Measurements from ENCODE around the gene HAUS5. TPM values are rescaled to one million over a fixed set of nuclear protein-coding genes. Genes with fewer than 3 reads are reported as not detected.

Gene HAUS5
- total RNA-seq, 1 donor from 2014 or later: 4.8 TPM

DNA sequence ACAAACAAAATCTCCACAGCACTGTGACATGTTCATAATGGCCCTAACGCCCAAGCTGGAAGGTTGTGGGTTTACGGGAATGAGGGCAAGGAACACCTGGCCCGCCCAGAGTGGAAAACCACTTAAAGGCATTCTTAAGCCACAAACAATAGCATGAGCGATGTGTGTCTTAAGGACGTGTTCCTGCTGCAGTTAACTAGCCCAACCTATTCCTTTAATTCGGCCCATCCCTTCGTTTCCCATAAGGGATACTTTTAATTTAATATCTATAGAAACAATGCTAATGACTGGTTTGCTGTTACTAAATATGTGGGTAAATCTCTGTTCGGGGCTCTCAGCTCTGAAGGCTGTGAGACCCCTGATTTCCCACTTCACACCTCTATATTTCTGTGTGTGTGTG is 5.4 kb upstream of the HAUS5 start:
- DNase-seq (ENCODE audit: low read depth): peak; percentile 43

DNA sequence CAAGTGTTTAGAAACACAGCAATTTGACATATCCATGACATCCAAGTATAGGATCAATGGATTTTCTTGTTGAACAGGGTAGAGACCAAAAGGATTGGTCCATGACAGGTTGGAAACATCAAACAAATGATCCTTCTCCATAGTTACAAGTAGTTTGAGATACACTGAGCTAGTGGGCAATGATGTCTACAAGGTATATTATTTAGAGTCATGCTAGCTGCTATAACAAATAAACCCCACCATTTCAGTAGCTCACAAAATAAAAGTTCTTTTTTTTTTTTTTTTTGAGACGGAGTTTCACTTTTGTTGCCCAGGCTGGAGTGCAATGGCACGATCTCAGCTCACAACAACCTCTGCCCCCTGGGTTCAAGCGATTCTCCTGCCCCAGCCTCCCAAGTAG is 4.9 kb upstream of the HAUS5 start:
- DNase-seq (ENCODE audit: low read depth): no peak

DNA sequence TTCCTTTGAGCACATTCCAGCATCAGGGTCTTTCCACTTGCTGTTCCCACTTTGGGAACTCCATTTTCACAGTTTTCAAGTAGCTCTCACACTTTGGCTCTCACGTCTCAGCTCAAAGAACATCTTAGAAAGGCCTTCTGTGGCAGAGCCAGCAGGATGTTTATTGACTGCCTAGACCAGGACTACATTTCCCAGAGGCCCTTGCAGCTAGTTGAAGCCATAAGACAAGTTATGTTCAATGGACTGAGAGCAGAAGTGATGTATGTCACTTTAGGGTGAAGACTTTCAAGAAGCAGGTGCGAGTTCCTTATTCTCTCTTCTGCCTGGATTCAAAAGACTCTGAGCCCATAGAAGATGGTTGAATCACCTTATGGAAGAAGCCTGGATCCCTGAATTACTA is 4.3 kb upstream of the HAUS5 start:
- no peak for DNase-seq (ENCODE audit: low read depth)

DNA sequence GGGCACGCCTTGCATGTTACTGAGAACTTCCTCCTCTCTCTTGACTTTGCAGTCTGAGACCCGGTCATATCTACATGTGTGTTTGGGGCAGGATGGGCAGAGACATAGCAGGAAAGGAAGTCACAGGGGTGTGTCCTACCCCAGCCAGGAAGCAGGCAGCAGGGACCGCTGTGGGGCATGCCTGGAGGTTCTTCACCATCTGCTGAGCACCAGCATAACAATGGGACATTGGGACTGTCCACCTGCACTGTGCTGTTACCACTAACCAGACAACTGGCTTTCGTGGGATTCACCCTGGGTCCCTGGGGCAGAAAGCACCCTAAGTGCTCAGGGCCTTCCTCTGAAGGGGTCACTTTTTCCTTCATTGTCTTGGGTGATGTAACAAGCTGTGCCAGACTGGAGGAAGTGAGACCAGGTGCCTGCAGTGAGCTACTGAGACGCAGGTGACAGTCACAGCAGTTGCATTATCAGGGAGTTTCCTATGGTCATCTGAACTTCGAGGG is 2.6 kb upstream of the HAUS5 start:
- no peak for DNase-seq (ENCODE audit: low read depth)

DNA sequence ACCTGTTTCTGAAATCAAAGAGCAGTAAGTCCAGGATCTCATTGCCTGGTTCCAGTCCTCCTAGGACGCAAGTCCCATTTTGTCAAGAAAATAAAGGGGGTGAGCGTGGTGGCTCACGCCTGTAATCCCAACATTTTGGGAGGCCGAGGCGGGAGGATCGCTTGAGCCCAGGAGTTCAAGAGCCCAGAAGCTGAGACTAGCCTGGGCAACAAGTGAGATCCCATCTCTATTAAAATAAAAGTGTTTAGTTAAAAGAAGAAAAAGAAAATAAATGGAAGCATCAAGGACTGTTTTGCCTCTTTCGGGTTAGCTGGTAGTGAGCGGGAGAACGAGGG is 344 bp upstream of the HAUS5 start:
- no peak for DNase-seq (ENCODE audit: low read depth)

DNA sequence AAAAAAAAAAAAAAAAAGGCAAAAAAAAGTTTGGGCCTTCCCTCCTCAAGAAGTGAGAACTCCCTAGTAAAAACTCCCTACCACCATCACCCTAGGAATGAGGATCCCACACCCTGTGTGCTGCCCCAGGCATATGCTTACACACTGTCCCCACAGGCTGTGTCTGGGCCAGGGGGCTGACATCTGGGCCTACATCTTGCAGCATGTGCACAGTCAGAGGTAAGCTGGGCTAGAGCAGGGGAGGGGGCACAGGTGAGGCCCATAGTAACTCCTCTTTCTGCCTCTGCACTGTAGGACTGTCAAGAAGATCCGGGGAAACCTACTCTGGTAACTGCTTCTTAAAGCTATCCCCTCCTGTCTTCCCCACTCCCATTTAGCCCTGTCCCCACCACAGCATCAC is 1.0 kb downstream of the HAUS5 start:
- no peak for DNase-seq (ENCODE audit: low read depth)

DNA sequence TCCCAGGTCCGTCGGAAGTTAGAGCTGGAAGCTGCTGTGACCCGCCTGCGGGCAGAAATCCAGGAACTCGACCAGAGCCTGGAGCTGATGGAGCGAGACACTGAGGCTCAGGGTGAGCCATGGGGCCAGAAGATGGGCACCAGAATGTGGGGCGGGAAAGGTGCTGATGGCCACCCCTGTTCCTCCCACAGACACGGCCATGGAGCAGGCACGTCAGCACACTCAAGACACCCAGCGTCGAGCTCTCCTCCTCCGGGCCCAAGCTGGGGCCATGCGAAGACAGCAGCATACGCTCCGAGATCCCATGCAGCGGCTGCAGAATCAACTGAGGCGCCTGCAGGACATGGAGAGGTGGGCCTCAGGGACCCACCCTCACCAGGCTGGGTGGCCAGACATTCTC is 2.5 kb downstream of the HAUS5 start:
- no peak for DNase-seq (ENCODE audit: low read depth)

DNA sequence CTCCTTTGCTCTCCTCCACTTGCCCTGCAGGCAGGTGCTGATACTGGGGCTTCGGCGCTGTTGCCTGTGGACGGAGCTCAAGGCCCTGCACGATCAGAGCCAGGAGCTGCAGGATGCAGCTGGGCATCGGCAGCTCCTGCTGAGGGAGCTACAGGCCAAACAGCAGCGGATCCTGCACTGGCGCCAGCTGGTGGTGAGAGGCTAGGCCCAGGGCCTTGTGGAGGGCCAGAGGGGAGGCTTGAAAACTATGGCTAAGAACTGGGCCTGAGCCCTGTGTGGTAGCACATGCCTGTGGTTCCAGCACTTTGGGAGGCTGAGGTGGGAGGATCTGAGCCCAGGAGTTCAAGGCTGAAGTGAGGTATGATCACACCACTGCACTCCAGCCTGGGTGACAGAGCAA is 6.3 kb downstream of the HAUS5 start:
- no peak for DNase-seq (ENCODE audit: low read depth)

DNA sequence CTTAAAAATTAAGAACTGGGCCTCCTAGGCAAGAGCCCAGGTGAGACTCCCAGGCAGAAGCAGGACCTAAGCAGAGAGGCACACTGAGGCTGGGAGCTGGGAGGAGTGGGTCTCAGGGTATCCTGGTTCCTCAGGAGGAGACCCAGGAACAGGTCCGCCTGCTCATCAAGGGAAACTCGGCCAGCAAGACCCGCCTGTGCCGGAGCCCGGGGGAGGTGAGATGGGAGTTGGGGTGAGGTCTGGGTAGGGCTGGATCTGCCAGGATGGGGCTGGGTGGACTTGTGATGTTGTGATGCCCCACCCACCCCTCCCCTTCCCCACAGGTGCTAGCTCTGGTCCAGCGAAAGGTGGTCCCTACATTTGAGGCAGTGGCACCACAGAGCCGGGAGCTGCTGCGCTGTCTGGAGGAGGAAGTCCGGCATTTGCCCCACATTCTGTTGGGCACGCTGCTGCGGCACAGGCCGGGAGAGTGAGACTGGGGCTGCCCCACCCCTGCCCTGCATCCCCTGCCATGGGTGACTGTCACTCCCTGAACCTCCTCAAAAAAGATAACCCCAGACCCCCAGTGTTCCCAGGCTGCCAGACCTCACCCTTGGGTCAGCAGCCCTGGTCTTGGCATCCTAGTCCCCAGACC is 6.9 kb downstream of the HAUS5 start:
- no peak for DNase-seq (ENCODE audit: low read depth)

DNA sequence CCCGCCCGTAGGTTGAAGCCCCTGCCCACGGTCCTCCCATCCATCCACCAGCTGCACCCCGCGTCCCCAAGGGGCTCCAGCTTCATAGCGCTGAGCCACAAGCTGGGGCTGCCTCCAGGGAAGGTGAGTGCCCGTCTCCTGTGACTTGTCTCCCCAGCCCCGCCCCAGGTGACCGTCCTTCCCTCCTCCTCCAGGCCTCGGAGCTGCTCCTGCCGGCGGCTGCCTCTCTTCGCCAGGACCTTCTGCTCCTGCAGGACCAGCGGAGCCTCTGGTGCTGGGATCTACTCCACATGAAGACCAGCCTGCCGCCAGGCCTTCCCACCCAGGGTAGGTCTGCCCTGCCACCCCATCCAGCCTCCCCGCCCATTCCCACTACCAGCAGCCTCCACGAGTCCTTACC is 7.5 kb downstream of the HAUS5 start:
- no peak for DNase-seq (ENCODE audit: low read depth)

DNA sequence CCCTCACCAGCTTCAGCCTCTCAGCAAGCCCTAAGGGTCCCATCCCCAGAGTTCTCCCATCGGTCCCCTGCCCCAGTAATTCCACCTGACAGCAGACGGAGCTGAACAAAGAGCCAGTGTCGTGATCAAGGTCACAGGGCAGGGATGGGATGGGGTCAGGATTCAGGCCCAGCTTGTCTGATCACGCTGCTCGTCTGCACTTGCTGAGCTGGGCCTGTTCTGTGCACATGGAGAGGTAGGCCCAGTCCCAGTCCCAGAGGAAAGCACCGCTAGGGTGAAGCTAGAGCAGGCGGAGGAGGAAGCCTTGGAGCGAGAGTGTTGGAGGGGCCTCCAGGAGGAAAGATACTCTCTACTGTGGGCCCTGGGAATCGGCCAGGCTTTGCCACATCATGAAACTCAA is 9.2 kb downstream of the HAUS5 start:
- no peak for DNase-seq (ENCODE audit: low read depth)

DNA sequence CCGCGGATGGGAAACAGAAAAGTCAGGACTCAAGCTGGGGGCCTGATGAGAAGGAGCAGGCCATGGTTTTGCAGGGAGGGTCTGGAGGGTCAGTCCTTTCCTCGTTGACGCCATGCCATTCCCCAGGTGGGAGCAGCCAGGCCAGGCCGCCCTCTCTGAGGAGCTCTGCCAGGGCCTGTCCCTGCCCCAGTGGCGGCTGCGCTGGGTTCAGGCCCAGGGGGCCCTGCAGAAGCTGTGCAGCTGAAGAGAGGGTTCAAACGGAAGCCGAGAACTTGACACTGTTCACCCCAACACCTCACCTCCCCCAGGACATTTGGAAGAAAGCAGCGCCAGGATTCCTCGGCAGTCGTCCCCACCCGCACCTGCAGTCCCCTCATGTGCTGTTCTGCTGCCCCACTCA is 10.2 kb downstream of the HAUS5 start:
- DNase-seq (ENCODE audit: low read depth): no peak

DNA sequence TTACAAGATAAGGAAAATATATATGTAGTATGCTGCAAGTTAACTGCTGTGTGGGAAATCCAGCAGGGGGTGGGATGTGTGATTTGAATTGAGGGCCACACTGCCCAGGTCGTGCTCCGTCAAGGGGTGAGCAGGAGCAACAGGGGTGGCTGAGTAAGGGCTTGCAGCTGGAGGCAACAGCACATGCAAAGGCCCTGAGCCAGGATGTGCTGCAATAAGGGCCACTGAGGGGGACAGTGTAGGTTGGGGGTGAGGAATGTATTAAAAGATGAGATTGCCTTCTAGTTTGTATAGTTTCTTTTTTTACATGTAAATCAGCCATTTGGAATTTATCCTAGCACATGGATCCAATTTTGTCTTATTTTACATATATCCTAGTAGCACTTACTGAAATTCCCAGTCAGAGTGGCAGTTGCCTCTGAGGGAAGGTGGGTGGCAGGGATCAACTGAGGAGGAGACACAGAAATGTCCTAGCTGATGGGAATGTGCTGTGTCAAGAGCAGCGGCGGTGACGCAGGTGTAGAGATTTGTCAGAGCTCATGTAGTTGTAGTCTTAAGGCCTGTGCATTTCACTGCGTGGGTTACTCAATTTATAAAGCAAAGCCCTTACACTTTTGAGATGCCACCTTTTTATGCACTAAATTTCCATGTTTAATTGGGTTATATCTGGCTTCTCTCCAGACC is 10.9 kb downstream of the HAUS5 start:
- no peak for DNase-seq (ENCODE audit: low read depth)

DNA sequence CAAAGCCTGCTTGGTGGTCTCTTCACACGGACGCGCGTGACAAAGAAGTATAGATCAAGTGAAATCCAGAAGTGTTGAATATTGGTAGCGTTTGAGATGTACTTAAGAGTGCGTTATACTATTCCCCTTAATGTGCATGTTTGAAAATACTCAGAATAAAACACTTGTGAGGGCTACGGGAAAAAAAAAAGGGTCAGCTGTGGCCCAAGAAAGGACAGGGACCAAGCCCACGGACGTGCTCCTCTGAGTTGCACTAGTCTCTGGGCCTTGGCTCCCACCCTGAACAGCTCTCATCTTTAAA is 15.7 kb downstream of the HAUS5 start:
- no peak for DNase-seq (ENCODE audit: low read depth)

DNA sequence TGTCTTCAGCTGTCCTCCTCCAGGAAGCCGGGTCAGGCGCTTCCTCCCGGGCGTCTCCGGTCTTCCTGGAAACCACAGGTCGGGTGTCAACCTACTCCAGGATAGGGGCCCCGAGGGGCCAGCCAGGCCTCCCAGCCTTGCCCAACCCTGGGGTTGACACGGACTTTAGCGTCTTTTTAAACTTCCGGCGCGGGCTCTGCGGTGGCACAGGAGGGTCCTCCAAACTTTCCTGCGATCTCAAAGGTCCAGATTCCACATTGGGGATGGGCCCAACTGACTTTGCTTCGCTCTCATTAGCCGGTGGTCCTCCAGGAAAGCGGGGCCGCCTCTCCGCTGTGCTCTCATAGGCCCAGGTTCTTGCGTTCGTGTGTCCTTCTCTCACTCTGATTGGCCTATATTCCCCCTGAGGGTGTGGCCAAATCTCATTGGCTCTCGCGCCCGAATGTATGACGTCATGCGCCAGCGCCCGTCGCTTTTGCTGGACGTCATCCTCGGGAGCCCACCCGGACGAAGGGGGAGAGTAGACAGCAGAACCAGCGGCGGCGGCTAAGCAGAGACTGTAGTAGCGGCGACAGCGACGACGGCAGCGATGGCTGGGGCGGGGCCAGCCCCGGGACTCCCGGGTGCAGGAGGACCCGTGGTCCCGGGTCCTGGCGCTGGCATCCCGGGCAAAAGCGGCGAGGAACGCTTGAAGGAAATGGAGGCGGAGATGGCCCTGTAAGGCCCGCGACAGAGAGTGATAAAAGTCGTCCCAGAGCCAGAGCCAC is 16.2 kb downstream of the HAUS5 start, which contains the start of gene RBM42:
RBM42 (plus strand) TSS at position 472 of the 767 bp plus-strand sequence; CDS start at position 590, 118 bp downstream.
- peak; percentile 100 for DNase-seq (ENCODE audit: low read depth)

DNA sequence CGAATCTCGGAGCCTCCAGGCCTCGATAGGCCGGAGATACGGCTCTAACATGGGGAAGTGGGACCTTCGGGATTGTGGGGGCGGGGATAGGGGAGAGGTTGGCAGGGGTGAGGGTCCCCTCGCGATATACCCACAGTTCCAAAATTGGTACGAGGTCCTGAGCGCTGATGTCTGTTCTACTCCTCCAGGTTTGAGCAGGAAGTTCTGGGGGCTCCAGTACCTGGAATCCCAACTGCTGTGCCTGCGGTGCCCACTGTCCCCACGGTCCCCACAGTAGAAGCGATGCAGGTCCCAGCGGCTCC is 16.7 kb downstream of the HAUS5 start:
- DNase-seq (ENCODE audit: low read depth): no peak

DNA sequence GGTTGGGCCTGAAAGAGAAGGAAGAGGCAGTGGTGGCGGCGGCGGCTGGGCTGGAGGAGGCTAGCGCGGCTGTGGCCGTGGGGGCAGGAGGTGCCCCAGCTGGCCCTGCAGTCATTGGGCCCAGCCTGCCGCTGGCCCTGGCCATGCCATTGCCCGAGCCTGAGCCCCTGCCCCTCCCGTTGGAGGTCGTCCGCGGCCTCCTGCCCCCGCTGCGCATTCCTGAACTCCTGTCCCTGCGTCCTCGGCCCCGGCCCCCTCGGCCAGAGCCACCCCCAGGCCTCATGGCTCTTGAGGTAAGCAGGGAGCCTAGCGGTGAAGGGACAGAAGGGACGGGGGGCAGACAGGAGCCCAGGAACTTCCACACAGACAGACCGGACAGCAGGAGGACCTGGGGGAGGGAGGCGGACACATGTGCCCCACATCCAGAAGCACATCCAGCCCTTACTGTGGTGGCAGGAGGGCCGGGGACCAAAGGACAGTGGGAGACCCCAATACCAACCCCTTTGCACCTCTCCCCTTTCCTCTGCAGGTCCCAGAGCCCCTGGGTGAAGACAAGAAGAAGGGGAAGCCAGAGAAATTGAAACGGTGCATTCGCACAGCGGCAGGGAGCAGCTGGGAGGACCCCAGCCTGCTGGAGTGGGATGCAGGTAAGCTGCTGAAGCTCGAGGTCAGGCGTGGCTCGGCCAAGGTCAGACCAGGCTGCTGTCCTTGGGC is 21.3 kb downstream of the HAUS5 start:
- no peak for DNase-seq (ENCODE audit: low read depth)

DNA sequence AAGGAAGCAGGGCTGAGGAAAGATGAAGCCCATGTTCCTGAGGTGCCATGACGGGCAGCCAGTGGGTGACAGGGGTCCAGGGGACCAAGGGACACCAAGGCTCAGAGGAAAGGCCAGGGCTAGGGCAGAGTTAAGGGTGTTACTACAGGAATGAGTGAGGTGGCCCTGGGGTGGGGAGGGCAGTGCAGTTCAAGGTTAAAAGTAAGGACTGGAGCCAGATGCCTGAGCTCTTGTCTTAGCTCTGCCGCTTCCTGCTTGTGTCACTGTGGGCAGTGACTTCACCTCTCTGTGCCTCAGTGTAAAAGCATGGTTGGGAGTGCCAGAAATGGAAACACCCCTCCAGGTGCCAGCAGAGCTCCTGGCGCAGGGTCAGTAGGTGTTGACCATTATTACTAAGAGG is 24.1 kb downstream of the HAUS5 start:
- DNase-seq (ENCODE audit: low read depth): no peak

DNA sequence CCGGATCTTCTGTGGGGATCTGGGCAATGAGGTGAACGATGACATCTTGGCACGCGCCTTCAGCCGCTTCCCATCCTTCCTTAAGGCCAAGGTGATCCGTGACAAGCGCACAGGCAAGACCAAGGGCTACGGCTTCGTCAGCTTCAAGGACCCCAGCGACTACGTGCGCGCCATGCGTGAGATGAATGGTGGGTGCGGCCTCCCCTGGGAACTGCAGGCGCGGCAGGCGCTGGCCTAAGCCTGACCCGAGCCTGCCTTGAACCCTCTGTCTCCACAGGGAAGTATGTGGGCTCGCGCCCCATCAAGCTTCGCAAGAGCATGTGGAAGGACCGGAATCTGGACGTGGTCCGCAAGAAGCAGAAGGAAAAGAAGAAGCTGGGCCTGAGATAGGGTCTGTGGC is 24.6 kb downstream of the HAUS5 start:
- DNase-seq (ENCODE audit: low read depth): no peak

DNA sequence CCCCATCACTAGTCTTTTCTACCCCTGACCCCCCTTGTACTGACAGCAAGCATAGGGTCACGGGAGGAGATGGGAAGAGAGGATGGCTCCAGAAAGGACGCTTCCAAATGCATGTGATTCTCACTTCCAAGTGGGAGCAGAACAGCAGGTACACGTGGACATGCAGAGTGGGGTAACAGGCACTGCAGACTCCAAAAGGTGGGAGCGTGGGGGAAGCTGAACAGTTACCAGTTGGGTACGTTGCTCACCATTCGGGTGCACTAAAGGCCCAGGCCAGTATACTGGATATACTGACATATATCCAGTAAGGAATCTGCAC is 26.7 kb downstream of the HAUS5 start:
- no peak for DNase-seq (ENCODE audit: low read depth)

DNA sequence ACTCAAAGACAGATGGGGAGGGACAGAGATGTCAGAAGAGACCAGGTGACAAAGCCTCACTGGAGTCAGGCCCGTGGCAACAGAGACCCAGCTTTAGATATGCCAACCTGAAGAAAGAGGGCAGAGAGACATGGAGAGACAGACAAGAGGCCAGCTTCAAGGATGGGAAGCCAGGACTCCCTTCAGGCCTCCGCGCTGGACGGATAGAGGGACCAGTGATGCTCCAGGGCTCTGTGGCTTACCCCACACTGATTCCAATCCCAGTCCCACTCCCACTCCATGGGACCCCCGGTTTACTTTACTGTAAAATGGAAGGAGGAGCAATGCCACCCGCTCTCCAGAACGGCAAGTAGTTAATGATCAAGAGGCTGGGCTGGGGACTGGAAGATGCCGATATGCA is 27.3 kb downstream of the HAUS5 start:
- no peak for DNase-seq (ENCODE audit: low read depth)

DNA sequence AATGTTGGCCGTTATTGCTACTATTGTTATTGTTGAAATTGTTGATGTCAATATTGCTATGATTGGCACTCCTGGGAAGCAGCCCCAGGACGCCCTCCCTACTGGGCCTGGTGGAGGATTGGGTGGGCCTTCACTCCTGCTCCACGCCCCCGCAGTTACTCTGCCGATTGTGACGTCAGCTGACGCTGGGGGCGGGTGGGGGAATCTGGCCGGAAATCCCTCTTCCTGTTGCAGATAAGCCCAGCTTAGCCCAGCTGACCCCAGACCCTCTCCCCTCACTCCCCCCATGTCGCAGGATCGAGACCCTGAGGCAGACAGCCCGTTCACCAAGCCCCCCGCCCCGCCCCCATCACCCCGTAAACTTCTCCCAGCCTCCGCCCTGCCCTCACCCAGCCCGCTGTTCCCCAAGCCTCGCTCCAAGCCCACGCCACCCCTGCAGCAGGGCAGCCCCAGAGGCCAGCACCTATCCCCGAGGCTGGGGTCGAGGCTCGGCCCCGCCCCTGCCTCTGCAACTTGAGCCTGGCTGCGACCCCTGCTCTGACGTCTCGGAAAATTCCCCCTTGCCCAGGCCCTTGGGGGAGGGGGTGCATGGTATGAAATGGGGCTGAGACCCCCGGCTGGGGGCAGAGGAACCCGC is 29.1 kb downstream of the HAUS5 start, which contains the start of gene ETV2:
ETV2 (plus strand) TSS at position 231 of the 637 bp plus-strand sequence. CDS start 716 bp downstream, outside the sequence.
- no peak for DNase-seq (ENCODE audit: low read depth)

Measured in myocyte (in vitro differentiated cells).